ACC112 (cell line): ENCODE results near the gene XPR1.

Experiments used
- H2AFZ ChIP-seq: fragments of 200-600 bp; sonication (generic); one replicate; pipeline ENCODE4 v1.6.0; 2017; ENCODE audit warnings: antibody characterized with exemption, low read length; ENCODE audit not compliant: unreplicated experiment
- H3K27ac ChIP-seq: fragments of 200-600 bp; sonication (generic); 2 replicates; pipeline ENCODE4 v1.5.1; 2014; ENCODE audit warnings: low read depth, mild to moderate bottlenecking, antibody characterized with exemption, low read length, moderate library complexity
- H3K27me3 ChIP-seq: fragments of 200-600 bp; sonication (generic); 2 replicates; pipeline ENCODE4 v1.6.1; 2014; ENCODE audit warnings: mild to moderate bottlenecking, antibody characterized with exemption, low read length, moderate library complexity, mixed read lengths; ENCODE audit not compliant: insufficient read depth
- H3K36me3 ChIP-seq: fragments of 200-600 bp; sonication (generic); 2 replicates; pipeline ENCODE4 v1.6.1; 2016; ENCODE audit warnings: mild to moderate bottlenecking, antibody characterized with exemption, low read length, moderate library complexity, mixed read lengths; ENCODE audit not compliant: insufficient read depth
- H3K4me1 ChIP-seq: fragments of 200-600 bp; sonication (generic); one replicate; pipeline ENCODE4 v1.6.1; 2016; ENCODE audit warnings: low read length, mixed read lengths; ENCODE audit not compliant: insufficient read depth, unreplicated experiment, control insufficient read depth
- H3K4me3 ChIP-seq: fragments of 200-600 bp; sonication (generic); 2 replicates; pipeline ENCODE4 v1.5.1; 2014; ENCODE audit warnings: mild to moderate bottlenecking, low read depth, low read length
- H3K79me2 ChIP-seq: fragments of 200-600 bp; sonication (generic); one replicate; pipeline ENCODE4 v1.6.0; 2016; ENCODE audit warnings: low read length; ENCODE audit not compliant: control insufficient read depth, unreplicated experiment, insufficient read depth

XPR1 gene

DNA sequence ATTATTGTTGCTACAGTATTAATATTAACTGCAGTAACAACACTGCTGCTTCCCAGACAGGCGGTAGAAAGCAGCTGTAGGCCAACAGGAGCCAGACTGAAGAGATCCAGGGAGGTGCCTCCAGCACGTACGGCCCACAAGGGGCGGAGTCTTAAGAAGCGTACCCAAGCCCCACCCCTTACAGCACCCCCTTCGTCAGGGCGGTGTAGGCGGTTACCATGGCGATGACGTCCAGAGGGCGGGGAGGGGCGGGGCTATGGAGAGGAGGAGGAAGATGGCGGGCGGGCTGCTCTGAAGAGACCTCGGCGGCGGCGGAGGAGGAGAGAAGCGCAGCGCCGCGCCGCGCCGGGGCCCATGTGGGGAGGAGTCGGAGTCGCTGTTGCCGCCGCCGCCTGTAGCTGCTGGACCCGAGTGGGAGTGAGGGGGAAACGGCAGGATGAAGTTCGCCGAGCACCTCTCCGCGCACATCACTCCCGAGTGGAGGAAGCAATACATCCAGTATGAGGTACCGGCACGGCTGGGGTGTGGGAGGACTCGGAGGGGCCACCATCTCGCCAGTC lies at the start of gene XPR1:
XPR1 (plus strand) TSS at position 257 of the 560 bp plus-strand sequence; CDS start at position 437, 180 bp downstream.
- H3K27ac ChIP-seq = peak within 1 kb of the TSS; percentile 33; the same call in 1 of the 2 replicates
- peaks cover 19% of the 10 kb centered on the region for H3K4me1 ChIP-seq
- no peaks in the 10 kb centered on the region for H3K36me3 ChIP-seq
- H3K79me2 ChIP-seq = peaks cover 33% of the 10 kb centered on the region
- H2AFZ ChIP-seq = peak within 1 kb of the TSS; percentile 93
- H3K4me3 ChIP-seq = peak within 1 kb of the TSS; percentile 89
- no peaks in the 10 kb centered on the region for H3K27me3 ChIP-seq

DNA sequence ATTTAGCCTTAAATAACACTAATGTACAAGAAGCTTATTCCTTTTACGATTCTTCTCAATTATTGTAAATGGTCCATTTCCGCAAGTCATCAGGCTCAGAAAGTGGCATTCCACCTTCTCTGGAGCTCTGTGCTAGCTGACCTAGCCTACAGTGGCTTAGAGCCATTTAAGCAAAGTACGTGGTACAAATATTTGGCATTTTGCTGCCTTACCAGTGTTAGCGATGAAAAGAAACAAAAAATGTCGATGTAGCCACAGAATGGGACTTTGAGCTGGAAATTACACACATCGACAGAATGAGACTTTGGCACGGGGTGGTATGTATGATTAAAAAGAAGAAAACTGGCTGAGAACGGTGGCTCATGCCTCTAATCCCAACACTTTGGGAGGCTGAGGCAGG lies 47.0 kb upstream of the XPR1 start:
- Histone ChIP-seq H3K4me1 (peaks cover 21% of the 10 kb centered on the region), H3K27me3 (no peaks in the 10 kb centered on the region), H2AFZ (no peak overlapping the region), H3K36me3 (no peaks in the 10 kb centered on the region), H3K27ac (no peak overlapping the region), H3K4me3 (no peak overlapping the region), H3K79me2 (no peaks in the 10 kb centered on the region)

DNA sequence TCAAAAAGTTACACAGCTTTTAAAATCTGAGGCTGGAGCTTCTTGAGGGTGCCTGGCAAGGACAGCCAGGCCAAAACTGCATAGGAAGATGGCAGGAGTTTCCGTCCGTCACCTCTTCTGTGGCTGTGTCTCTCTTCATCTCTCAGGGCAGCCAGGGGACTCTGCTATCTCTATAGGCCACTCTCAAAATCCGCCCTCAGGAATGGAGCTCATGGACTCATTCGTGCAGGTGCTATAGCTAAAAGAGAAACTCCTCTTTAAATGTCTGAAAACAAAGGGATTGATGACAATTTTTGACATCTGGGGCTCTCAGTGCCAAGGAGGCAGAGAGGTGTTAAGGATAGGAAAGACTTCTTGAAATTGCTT lies 45.8 kb upstream of the XPR1 start:
- Histone ChIP-seq H3K4me1 (peaks cover 18% of the 10 kb centered on the region), H3K4me3 (no peak overlapping the region), H3K27me3 (no peaks in the 10 kb centered on the region), H2AFZ (peak overlapping the region; percentile 57), H3K36me3 (no peaks in the 10 kb centered on the region), H3K27ac (no peak overlapping the region), H3K79me2 (no peaks in the 10 kb centered on the region)

DNA sequence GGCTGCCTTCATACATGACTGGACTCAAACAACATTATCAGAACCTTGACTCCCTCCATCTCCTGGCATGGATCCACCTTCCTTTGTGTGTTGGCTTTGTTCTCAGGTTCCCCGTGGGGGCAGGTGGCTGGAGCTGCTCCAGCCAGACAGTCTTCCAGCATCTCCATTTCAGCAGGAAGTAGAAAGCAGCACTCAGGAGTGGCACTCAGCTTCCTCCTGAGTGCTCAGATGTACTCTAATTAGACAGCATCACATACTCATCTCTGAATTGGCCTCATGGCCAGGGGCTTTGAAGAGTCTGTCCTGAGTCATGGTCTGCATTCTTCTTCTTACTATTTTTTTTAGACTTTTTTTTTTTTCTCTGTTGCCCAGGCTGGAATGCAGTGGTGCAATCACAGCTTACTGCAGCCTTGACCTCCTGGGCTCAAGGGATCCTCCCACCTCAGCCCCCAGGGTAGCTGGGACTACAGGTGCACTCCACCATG lies 45.1 kb upstream of the XPR1 start:
- no peaks in the 10 kb centered on the region for H3K27me3 ChIP-seq
- no peak overlapping the region for H3K27ac ChIP-seq
- H2AFZ ChIP-seq = peak overlapping the region; percentile 22
- peaks cover 18% of the 10 kb centered on the region for H3K4me1 ChIP-seq
- H3K36me3 ChIP-seq = no peaks in the 10 kb centered on the region
- H3K79me2 ChIP-seq = no peaks in the 10 kb centered on the region
- H3K4me3 ChIP-seq = no peak overlapping the region

DNA sequence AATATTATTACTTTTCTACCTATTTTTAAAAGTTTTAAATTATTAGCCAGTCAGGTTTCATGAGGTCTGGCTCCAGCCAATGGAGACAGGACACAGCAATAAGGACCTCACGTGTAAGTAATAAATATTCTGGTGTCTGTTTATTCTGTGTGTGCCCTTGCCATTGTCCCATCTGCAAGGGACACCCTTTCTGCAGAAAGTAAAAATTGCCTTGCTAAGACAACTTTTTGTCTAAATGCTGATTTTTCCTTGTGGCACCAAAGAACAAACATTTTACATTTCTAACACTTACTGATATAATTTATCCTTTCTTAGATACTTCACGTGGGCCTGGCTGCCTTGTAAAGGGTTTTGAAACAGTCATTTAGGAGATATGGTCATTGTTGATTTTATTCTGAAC lies 43.7 kb upstream of the XPR1 start:
- H3K36me3 ChIP-seq = no peaks in the 10 kb centered on the region
- H3K4me1 ChIP-seq = peaks cover 18% of the 10 kb centered on the region
- H2AFZ ChIP-seq = no peak overlapping the region
- H3K79me2 ChIP-seq = no peaks in the 10 kb centered on the region
- no peak overlapping the region for H3K4me3 ChIP-seq
- no peaks in the 10 kb centered on the region for H3K27me3 ChIP-seq
- H3K27ac ChIP-seq = no peak overlapping the region

DNA sequence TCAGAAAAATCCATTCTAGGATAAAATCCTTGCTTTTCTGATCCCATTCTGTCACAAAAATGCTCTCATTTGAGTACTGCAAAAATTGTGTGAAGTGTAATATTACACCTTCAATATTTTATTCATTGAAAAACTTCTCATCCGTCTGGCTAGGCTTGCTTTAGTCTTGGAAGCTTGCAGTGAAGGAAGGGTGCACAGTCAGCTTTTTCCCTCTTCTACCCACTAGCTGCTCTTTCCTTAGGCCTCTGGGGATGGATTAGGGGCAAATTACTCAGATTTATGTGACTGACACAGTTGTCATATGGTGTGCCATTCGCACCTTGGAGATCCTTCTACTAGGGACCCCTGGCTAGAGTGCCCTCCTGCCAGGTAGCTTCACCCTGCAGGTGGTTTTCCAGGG lies 40.9 kb upstream of the XPR1 start:
- Histone ChIP-seq H3K27me3 (no peaks in the 10 kb centered on the region), H3K79me2 (no peaks in the 10 kb centered on the region), H2AFZ (no peak overlapping the region), H3K4me3 (no peak overlapping the region), H3K4me1 (peaks cover 12% of the 10 kb centered on the region), H3K36me3 (no peaks in the 10 kb centered on the region), H3K27ac (no peak overlapping the region)

DNA sequence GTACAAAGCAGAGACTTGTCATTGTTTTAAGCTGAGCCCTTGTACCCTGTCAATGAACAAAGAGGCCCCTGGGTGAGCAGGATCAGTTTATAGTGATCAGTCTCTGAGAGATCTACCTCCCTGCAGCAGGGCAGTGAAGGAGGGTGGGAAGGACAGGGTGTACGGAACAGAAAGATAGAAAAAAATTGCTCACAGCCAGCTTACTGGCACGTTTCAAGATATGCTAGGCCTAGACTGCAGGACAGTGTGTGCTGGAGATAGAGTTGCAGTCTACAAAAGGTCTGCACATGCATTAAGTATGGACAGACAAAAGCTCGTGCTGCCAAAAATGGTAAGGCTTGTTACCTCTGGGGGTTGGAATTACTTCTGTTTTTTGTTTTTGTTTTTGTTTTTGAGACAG lies 38.4 kb upstream of the XPR1 start:
- no peak overlapping the region for H3K27ac ChIP-seq

DNA sequence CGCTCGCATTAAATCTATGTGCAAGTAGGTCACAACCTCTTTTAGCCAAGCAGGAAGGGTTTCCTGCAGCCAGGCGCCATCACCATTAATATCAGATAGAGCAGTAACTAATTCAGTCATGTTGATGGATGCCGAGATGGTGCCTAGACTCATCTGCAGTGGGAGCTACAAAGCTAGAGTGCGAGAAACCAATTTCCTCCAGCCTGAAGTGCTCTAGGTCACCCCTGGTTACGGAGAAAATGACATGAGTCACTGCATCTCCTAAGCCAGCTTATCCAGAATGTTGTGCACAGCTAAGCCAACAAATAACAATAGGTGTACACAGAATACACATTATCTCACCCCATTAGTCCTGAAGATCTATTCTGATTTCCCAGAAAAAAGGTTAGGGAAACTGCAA lies 37.1 kb upstream of the XPR1 start:
- Histone ChIP-seq H3K4me3 (no peak overlapping the region), H3K36me3 (no peaks in the 10 kb centered on the region), H3K79me2 (no peaks in the 10 kb centered on the region), H2AFZ (no peak overlapping the region), H3K27ac (no peak overlapping the region), H3K27me3 (no peaks in the 10 kb centered on the region), H3K4me1 (no peaks in the 10 kb centered on the region)

More for the DNA sequence above, 38.4 kb upstream of the XPR1 start:
- Histone ChIP-seq H3K4me3 (no peak overlapping the region), H2AFZ (no peak overlapping the region), H3K4me1 (no peaks in the 10 kb centered on the region), H3K79me2 (no peaks in the 10 kb centered on the region), H3K36me3 (no peaks in the 10 kb centered on the region), H3K27me3 (no peaks in the 10 kb centered on the region)

DNA sequence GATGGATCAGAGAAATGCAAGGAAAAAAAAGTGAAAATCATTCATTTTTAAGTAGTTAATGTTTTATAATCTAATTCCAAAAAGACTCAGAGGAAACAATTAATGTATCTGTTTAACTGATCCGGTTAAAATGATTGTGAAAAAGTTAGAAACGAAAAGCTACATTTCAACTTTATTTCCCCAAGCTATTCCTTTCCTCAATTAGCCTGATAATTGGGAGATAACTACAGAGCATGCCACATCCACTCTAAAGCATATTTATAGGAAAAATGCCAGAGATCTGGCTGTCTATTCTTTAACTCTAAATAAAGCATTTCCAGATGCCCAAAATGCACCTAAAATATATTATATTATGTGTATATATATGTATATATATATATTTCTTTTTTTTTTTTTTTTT lies 35.9 kb upstream of the XPR1 start:
- no peaks in the 10 kb centered on the region for H3K36me3 ChIP-seq
- H3K27ac ChIP-seq = no peak overlapping the region
- H3K4me3 ChIP-seq = no peak overlapping the region
- no peak overlapping the region for H2AFZ ChIP-seq
- no peaks in the 10 kb centered on the region for H3K4me1 ChIP-seq
- H3K27me3 ChIP-seq = no peaks in the 10 kb centered on the region
- H3K79me2 ChIP-seq = no peaks in the 10 kb centered on the region

DNA sequence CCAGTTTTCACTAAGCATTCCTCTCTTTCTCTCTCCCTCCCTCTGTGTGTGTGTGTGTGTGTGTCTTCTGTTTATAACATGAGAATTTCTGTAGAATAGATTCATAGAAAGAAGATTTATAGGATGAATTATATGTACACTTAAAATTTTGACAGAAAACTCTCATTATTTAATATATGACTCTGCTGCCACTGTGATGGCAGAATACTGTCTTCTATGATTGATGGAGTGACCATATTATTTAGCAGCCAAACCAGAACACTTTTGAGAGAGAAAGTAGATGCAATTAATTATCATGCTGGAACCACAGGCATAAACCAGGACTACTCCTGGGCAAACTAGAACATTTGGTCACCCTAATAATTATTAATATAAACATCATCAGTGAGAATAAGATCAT lies 34.3 kb upstream of the XPR1 start:
- no peak overlapping the region for H3K27ac ChIP-seq
- H3K27me3 ChIP-seq = no peaks in the 10 kb centered on the region
- no peak overlapping the region for H2AFZ ChIP-seq
- H3K36me3 ChIP-seq = no peaks in the 10 kb centered on the region
- no peaks in the 10 kb centered on the region for H3K4me1 ChIP-seq
- H3K4me3 ChIP-seq = no peak overlapping the region
- H3K79me2 ChIP-seq = no peaks in the 10 kb centered on the region

DNA sequence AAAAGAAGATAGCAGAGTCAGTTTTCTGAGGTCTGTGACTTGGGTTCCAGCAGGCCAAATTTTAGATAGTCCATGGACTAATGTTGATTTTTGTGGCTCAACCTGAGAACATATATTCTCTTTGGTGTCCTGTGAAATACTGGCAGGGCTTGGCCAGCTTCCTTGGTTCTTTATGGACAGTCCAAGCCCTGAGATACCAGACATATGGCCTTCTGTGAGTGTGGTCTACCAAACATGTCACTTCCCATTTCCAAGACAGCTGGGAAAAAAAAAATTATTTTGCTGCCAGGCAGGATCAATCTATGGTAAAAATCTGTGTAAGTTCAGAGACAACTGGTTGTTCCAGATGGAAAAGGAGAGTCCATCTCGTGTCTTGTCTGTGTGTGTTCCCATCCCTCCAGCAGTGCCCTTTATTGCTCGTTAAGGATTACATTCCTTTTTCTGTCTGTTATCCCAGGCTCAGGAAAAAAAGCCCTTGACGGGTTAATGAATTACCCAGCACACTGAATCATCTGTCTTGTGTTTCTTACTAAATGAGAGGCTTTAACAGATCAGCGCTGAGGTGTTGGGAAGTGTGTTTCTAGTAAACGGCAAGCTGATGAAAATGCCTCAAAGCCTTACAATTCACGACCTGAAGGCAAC lies 33.4 kb upstream of the XPR1 start:
- Histone ChIP-seq H3K79me2 (no peaks in the 10 kb centered on the region), H2AFZ (no peak overlapping the region), H3K27ac (no peak overlapping the region), H3K4me1 (no peaks in the 10 kb centered on the region), H3K27me3 (no peaks in the 10 kb centered on the region), H3K4me3 (no peak overlapping the region), H3K36me3 (no peaks in the 10 kb centered on the region)
